ENCODE measurements around the gene HSPA12B. TPM values are rescaled to one million over a fixed set of nuclear protein-coding genes. Genes with fewer than 3 reads are reported as not detected.

Gene HSPA12B
- total and polyA plus RNA-seq, 9 of the 15 experiments (the other 6 are each of a cell fraction or from before 2014, with no cell fraction given), result 0.03 to 0.07 TPM; not detected in 7

- TF ChIP-seq SIX5 (IDR thresholded peaks at IDR 0.05; ENCODE audit: borderline replicate concordance in 1 of 2, insufficient read depth in 1 of 2, low read depth in 1 of 2, low read length in 2 of 2) (no peak), GATAD2B (IDR thresholded peaks at IDR 0.05; ENCODE audit: borderline replicate concordance) (no peak), TRIM25 (IDR thresholded peaks at IDR 0.05; ENCODE audit: borderline replicate concordance) (no peak), RAD51 (IDR thresholded peaks at IDR 0.05; ENCODE audit: borderline replicate concordance, low read depth) (no peak), MNT (conservative IDR thresholded peaks at IDR 0.05) (no peak), ZNF197 (CRISPR knock-in tag; IDR thresholded peaks at IDR 0.05; ENCODE audit: low read depth) (no peak), ADNP (tag; IDR thresholded peaks at IDR 0.05) (no peak), GMEB1 (CRISPR knock-in tag; IDR thresholded peaks at IDR 0.05) (0 out of 2 replicates have a peak, but pooled peaks have one; percentile 9), BMI1 (IDR thresholded peaks at IDR 0.05; ENCODE audit: low read length) (no peak), ZNF830 (CRISPR knock-in tag; IDR thresholded peaks at IDR 0.05) (no peak), ZKSCAN1 (IDR thresholded peaks at IDR 0.05; ENCODE audit: low read depth, low read length) (no peak), CHD2 (IDR thresholded peaks at IDR 0.05; ENCODE audit: low read depth, low read length) (peak; percentile 93), KHSRP (IDR thresholded peaks at IDR 0.05) (no peak), ZNF175 (CRISPR knock-in tag; IDR thresholded peaks at IDR 0.05; ENCODE audit: low read depth) (no peak), ZNF174 (CRISPR knock-in tag; IDR thresholded peaks at IDR 0.05) (no peak), AFF4 (CRISPR knock-in tag; IDR thresholded peaks at IDR 0.05) (no peak), PML (IDR thresholded peaks at IDR 0.05; ENCODE audit: low read length) (no peak), ATF7 (IDR thresholded peaks at IDR 0.05) (no peak), MEIS2 (IDR thresholded peaks at IDR 0.05; ENCODE audit: partially characterized antibody) (no peak), MECOM (CRISPR knock-in tag; IDR thresholded peaks at IDR 0.05) (no peak), BACH1 (tag; IDR thresholded peaks at IDR 0.05) (no peak), BCL6 (CRISPR knock-in tag; IDR thresholded peaks at IDR 0.05) (no peak)
Observed at GRCh38 chr20:3786665-3787323, 54.3 kb downstream of the HSPA12B start, which contains the start of gene CENPB (continued).

All from K562 (cell line).